Fibroblast of pulmonary artery (primary cell): ENCODE measurements around the gene LSM3.
A peak's percentile ranks its signal among the peaks of the same experiment; 100 is the strongest.

Experiments used
- DNase-seq: peaks from one replicate; pipeline ENCODE4 v3.0.0-alpha.2; 2010; ENCODE audit warnings: low read depth
- H3K4me3 ChIP-seq: replicated peaks from 2 replicates; pipeline ENCODE4 v1.5.1; 2011; ENCODE audit warnings: low read depth, mild to moderate bottlenecking, control low read depth, low read length, moderate library complexity
- TF ChIP-seq, protein P1 (sequence below): IDR thresholded peaks from 2 replicates; pipeline ENCODE4 v1.5.1; 2011; ENCODE audit warnings: mild to moderate bottlenecking, control low read depth, low read length, inconsistent platforms; ENCODE audit errors: missing control alignments

Gene LSM3

DNA sequence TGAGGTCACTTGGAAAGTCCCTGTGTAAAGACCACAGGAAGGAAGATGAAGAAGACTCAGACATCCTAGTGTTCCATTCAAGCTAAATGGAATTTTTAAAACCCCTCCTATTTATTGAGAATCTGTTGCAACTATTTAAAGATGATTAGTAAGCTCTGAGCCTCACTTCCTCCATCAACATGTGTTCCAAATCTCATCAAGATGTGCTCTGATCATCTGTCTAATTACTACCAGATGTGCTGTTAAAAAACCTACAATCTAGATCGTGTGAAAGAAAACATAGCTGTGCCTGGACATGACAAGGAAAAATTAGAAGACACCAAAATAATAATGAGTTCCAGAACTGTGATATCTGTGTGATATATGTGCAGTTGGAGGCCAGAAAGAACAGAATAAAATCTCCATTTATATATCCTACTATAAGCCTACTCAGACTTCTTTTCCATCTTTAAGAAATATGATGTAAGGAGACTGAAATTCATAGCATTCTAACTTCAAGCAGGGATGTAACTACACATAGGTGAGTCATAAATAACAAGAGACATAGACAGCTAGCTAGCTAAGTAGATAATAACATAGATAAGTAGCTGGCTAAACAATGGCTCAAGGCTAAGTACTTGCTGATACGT is 8.0 kb upstream of the LSM3 start:
- peak; percentile 65 for DNase-seq
- TF ChIP-seq, protein P1, sequence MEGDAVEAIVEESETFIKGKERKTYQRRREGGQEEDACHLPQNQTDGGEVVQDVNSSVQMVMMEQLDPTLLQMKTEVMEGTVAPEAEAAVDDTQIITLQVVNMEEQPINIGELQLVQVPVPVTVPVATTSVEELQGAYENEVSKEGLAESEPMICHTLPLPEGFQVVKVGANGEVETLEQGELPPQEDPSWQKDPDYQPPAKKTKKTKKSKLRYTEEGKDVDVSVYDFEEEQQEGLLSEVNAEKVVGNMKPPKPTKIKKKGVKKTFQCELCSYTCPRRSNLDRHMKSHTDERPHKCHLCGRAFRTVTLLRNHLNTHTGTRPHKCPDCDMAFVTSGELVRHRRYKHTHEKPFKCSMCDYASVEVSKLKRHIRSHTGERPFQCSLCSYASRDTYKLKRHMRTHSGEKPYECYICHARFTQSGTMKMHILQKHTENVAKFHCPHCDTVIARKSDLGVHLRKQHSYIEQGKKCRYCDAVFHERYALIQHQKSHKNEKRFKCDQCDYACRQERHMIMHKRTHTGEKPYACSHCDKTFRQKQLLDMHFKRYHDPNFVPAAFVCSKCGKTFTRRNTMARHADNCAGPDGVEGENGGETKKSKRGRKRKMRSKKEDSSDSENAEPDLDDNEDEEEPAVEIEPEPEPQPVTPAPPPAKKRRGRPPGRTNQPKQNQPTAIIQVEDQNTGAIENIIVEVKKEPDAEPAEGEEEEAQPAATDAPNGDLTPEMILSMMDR: no peak
- H3K4me3 ChIP-seq: no peak overlapping the region

DNA sequence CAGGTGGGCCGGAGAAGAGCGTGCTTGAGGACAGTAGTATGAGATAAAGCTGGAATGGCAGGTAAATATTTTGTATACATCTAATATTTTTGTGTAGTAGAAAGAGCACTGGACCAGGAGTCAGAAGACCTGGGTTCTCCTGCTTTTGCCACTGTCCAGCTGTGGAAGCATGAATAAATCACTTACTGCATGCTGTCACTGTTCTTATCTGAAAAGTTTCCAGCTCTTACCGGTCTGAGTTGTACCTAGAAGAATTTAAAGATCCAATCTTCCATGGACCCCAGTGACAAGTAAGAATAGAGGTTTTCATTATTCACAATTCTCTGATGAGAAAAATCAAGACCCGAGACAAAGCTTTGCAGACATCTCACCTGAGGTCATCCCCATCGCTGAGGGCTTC is 6.1 kb upstream of the LSM3 start:
- no peak for DNase-seq
- TF ChIP-seq, protein P1: no peak
- no peak overlapping the region for H3K4me3 ChIP-seq

DNA sequence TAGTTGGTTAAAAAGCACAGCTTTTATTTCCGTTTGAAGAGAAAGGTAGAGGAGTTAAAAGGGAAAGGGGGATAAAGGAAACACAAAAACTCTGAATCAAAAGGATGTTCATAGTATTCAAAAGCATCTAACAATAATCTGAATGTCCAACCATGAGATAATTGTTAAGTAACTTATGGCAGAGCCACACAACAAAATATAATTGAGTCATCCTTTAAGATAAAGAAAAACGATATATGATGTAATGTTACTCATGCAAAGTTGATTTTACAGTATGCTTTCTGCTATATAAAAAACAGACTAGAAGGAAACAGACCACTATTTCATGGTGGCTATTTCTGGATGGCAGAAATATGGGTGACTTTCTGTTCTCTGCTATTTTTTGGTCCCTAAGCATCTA is 4.1 kb upstream of the LSM3 start:
- DNase-seq: peak; percentile 39
- TF ChIP-seq, protein P1: no peak
- no peak overlapping the region for H3K4me3 ChIP-seq

DNA sequence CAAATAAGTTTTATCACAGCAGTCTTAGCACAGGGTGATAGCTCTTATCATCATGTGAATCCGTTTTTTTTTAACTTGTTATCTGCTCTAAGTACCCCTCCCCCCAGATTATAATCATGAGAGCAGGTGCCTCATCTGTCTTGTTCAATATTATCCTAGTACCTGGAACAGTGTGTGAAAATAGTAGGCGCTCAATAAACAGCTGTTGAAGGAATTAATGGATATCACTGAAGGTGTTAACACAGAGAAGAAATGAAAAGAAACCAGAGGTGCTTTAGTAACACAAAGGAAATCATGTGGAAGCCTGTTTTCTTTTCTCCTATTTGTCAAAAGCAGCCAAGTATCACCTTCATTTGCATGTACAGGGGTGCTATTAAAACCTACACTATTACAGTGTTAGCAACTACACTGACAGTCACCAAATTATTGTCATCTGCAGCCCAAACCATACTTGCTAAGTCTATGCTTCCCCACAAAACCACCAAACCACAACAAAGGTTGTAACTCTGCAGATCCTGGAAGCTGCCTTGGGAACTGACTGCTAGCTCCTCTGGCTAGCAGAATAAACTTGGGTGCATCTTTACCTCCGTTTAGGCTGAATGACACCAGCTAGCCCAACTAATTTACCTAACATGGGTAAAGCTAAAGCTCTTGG is 3.1 kb upstream of the LSM3 start:
- DNase-seq: no peak
- H3K4me3 ChIP-seq: no peak overlapping the region
- TF ChIP-seq, protein P1: no peak

DNA sequence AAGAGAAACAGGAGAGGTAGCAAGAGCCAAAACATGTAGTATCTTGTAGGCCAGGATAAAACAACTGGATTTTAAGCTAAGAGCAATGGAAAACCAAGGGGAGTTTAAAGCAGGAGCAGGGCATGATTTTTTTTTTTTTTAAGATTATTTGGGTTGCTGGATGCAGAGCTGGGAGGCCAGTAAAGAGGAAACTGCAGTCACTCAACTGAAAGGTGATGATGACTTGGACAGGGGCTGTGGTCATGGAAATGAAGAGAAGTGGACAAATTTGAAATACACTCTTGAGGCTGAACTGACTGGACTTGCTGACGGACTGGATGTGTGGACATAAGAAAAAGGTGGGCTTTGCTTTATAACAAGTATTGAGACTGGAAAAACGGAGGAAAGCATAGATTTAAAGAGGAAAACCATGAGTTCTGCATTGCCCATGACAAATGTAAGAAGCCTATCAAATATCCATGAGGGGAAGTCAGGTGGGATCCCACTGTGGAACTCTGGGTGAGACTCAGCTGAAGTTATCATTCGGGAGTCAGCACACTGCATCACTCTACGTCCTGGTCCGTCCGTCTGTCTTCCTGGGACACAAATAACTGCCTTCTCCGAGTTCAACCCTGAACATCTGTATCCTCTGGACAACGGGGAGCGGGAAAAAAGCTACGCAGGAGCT is 904 bp upstream of the LSM3 start:
- no peak for DNase-seq
- TF ChIP-seq, protein P1: no peak

DNA sequence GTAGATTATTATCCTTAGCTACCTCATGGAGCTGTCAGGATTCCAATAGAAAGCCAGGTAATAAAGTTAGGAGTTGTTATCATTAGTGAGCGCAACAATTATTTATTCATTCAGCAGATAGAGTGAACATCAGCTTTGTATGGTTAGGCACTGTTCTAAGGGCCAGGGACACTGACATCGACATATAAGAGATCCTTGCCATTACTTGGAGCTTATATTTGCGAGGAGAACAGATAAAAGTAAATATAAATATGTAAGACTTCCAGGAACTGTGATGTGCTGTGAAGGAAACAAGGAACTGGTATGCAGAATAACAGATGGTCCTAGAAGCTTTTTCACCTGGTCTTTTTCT is 473 bp downstream of the LSM3 start:
- TF ChIP-seq, protein P1: no peak

More for the DNA sequence above, 904 bp upstream of the LSM3 start:
- H3K4me3 ChIP-seq: peak overlapping the region; percentile 67

DNA sequence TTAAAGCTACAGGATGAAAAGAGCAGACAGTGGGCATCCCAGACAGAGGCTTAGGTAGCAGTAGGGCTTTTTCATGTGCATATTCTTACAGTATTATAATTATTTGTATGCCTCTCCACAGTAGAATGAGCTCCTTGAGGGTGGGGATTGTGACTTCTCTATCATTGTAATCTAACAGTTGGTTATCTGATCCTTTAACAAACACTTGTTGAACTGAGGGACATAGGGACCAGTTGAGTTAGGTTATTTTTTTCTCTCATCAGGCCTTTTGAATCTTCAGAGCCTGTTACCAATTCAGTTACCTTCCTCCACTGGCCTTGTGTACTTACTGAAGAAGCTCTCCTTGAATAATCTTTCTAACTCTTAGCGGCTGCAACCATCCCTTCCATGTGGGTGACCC is 1.2 kb downstream of the LSM3 start:
- DNase-seq: no peak
- H3K4me3 ChIP-seq: no peak overlapping the region
- TF ChIP-seq, protein P1: no peak

More for the DNA sequence above, 473 bp downstream of the LSM3 start:
- no peak for DNase-seq
- H3K4me3 ChIP-seq: peak overlapping the region; percentile 67
